ENCODE data around the gene LMX1A. TPM values are rescaled to one million over a fixed set of nuclear protein-coding genes. Genes with fewer than 3 reads are reported as not detected.

Gene LMX1A
- total RNA-seq, 4 donors from 2014 or later, result 0.18 to 0.67 (median 0.38) TPM; not detected in 1

DNA sequence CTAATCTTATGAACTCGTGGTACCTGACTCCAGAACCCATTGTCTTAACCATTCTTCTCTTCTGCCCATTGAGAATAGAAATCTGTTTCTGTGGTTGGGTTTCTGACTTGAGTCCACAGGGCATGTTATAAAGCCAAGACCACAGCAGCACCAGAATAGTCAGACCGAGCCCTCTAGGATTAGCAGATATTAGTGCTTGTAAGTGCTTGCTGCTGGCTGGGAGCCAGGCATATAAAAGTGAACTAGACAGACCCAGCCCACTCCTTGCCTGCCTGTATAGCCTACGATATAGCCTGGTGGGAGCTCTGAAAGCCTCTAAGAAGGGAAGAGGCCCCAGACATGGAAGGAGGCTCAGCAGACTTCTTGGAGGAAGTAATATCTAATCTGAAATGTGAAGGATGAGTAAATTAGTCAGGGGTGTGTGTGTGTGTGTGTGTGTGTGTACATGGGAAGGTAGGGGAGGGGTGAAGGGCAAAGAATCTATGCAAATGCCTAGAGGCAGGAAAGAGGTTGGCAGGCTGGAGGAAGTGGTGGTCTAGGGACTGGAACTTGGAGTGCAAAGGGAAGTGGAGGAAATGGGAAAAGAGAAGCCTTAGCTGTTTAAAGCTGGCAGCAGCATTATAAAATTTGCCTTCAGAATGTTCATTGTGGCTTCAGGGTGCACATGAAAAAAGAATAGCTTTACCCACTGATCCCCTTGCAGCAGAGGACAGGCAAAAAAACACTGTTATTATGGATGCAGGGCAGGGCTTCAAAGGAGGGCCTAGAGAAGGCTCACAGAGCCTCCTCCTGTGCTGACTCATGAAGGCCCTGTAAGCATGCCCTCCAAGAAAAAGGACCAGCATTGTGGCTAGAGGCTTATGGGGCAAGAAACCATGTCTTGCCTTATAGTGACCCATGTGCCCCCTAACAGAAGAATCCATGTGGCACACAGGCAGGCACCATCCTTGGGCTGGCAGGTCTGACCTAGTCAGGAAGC lies 169.2 kb downstream of the LMX1A start:
- Histone ChIP-seq H3K9me3 (peaks cover 0 to 9% (median 9%) of the 10 kb centered on the region in 3 donors), H3K27me3 (peaks cover 0 to 6% (median 0%) of the 10 kb centered on the region in 4 donors), H3K36me3 (no peaks in the 10 kb centered on the region), H3K4me3 (no peak overlapping the region), H3K27ac (no peak overlapping the region), H3K4me1 (peaks cover 0 to 14% (median 0%) of the 10 kb centered on the region in 3 donors)
- TF ChIP-seq POLR2A (IDR thresholded peaks at IDR 0.05), result no peak
- TF ChIP-seq, protein P1, sequence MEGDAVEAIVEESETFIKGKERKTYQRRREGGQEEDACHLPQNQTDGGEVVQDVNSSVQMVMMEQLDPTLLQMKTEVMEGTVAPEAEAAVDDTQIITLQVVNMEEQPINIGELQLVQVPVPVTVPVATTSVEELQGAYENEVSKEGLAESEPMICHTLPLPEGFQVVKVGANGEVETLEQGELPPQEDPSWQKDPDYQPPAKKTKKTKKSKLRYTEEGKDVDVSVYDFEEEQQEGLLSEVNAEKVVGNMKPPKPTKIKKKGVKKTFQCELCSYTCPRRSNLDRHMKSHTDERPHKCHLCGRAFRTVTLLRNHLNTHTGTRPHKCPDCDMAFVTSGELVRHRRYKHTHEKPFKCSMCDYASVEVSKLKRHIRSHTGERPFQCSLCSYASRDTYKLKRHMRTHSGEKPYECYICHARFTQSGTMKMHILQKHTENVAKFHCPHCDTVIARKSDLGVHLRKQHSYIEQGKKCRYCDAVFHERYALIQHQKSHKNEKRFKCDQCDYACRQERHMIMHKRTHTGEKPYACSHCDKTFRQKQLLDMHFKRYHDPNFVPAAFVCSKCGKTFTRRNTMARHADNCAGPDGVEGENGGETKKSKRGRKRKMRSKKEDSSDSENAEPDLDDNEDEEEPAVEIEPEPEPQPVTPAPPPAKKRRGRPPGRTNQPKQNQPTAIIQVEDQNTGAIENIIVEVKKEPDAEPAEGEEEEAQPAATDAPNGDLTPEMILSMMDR (IDR thresholded peaks at IDR 0.05), result no peak
- DNase-seq, result no peak
- 26 to 34% methylated on average over 3 of the region's 3 CpGs for WGBS, 2 donors
- intact Hi-C loops (cut with DNase I), result no loop called here

DNA sequence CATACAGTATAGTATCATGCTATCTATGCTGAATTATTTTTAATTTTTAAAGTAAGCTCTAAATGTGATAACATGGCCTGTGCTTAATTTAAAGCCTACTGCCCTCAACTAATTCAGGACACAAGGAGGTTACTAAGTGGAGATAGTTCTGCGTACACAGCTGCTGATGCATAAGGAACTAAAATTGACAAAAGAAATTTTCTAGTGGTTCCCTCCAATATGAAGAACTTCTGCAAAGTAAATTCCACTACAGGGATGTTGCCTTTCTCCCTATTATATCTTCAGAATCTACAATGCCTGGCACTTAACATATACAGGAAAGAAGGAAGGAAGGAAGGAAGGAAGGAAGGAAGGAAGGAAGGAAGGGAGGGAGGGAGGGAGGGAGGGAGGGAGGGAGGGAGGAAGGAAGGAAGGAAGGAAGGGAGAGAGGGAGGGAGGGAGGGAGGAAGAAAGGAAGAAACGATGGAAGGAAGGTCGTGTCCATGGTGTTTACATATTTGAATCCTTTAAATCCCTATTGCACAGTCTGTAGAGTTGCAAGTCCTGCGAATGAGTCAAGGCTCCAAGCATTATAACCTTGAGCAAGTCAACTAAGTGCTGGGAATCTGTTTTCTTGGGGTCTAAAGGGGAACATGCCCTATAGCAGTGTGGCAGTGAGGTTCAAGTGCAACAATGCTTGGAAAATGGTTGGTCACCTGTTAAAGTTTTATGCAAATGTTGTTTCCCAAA lies 171.2 kb downstream of the LMX1A start:
- H3K9me3 ChIP-seq, result peaks cover 0 to 9% (median 9%) of the 10 kb centered on the region in 3 donors
- 63% methylated on average over 4 of the region's 4 CpGs for WGBS, 2 donors

DNA sequence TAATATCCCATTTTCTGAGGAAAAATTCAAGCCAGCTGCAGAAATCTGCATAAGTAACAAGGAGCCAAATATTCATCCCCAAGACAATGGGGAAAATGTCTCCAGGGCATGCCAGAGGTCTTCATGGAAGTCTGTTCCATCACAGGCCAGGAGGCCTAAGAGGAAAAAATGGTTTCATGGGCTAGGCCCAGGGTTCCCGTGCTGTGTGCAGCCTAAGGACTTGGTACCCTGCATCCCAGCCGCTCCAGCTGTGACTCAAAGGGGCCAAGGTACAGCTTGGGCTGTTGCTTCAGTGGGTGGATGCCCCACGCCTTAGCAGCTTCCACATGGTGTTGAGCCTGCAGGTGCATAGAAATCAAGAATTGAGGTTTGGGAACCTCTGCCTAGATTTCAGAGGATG lies 173.5 kb downstream of the LMX1A start:
- Histone ChIP-seq H3K4me3 (no peak overlapping the region), H3K27ac (no peak overlapping the region), H3K9me3 (peaks cover 0 to 9% (median 9%) of the 10 kb centered on the region in 3 donors), H3K36me3 (no peaks in the 10 kb centered on the region), H3K4me1 (peaks cover 0 to 13% (median 0%) of the 10 kb centered on the region in 3 donors), H3K27me3 (peaks cover 0 to 10% (median 0%) of the 10 kb centered on the region in 4 donors)
- WGBS, 2 donors, result 74 to 80% methylated on average over 1 to 3 of the region's 3 CpGs
- intact Hi-C loops (cut with DNase I), result no loop called here
- TF ChIP-seq, protein P1 (IDR thresholded peaks at IDR 0.05), result no peak
- TF ChIP-seq POLR2A (IDR thresholded peaks at IDR 0.05), result no peak
- no peak for DNase-seq

More for the DNA sequence above, 171.2 kb downstream of the LMX1A start:
- intact Hi-C loops (cut with DNase I), result no loop called here
- H3K27me3 ChIP-seq, result peaks cover 0 to 6% (median 0%) of the 10 kb centered on the region in 4 donors
- H3K27ac ChIP-seq, result no peak overlapping the region
- H3K4me3 ChIP-seq, result no peak overlapping the region
- peaks cover 0 to 14% (median 0%) of the 10 kb centered on the region in 3 donors for H3K4me1 ChIP-seq
- TF ChIP-seq POLR2A (IDR thresholded peaks at IDR 0.05), result no peak
- TF ChIP-seq, protein P1 (IDR thresholded peaks at IDR 0.05), result no peak
- H3K36me3 ChIP-seq, result no peaks in the 10 kb centered on the region
- no peak for DNase-seq

DNA sequence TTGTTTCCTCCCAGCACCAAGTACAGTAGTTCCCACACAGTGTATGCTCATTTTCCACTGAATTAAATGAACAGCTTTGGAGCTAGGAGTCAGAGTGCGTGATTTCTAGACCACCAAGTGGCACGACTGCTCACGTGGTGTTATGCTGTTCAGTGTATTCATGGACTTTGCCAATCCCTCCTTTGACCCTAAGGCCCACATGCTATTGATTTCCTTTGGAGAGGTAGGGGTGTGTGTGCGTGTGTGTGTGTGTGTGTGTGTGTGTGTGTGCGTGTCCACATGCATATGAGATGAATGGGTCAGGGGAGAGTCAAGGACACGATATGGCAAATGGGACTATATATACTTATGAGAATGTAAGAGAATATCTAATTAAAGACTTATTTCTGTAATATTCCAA lies 177.2 kb downstream of the LMX1A start:
- H3K36me3 ChIP-seq, result no peaks in the 10 kb centered on the region
- TF ChIP-seq, protein P1 (IDR thresholded peaks at IDR 0.05), result no peak
- TF ChIP-seq POLR2A (IDR thresholded peaks at IDR 0.05), result no peak
- WGBS, 2 donors, result 68 to 81% methylated on average over 6 of the region's 6 CpGs
- intact Hi-C loops (cut with DNase I), result no loop called here
- peaks cover 0 to 9% (median 9%) of the 10 kb centered on the region in 3 donors for H3K9me3 ChIP-seq
- peaks cover 0 to 26% (median 0%) of the 10 kb centered on the region in 4 donors for H3K27me3 ChIP-seq
- H3K4me1 ChIP-seq, result peaks cover 0 to 7% (median 0%) of the 10 kb centered on the region in 3 donors
- DNase-seq, result no peak
- no peak overlapping the region for H3K27ac ChIP-seq
- H3K4me3 ChIP-seq, result no peak overlapping the region

Measured in esophagus squamous epithelium (tissue), 5 donors.